Activated CD4-positive, CD25-positive, alpha-beta regulatory T cell (primary cell): Measurements from ENCODE around the gene NFU1.

Experiments
- DNase-seq, 4 experiments: peaks; one replicate each; lab custom pipeline; 2025; lab: John Stamatoyannopoulos, UW

NFU1 gene

GRCh38 chr2:69436938-69437750, at the start of gene NFU1:
Gene NFU1 (minus strand): TSS chr2:69437435. CDS start chr2:69437422, 13 bp downstream.
- peak; percentile 64 to 72 (median 70) for DNase-seq

- no peak for DNase-seq
Measured at GRCh38 chr2:69483696-69484095, 46.5 kb upstream of the NFU1 start.

- DNase-seq = no peak
Measured at GRCh38 chr2:69483024-69483423, 45.8 kb upstream of the NFU1 start.

GRCh38 chr2:69482471-69482870, 45.2 kb upstream of the NFU1 start:
- no peak for DNase-seq

GRCh38 chr2:69481421-69481820, 44.2 kb upstream of the NFU1 start:
- no peak for DNase-seq

GRCh38 chr2:69477627-69478026, 40.4 kb upstream of the NFU1 start:
- DNase-seq = no peak

- no peak for DNase-seq
Measured at GRCh38 chr2:69474688-69475087, 37.5 kb upstream of the NFU1 start.

- no peak for DNase-seq
Measured at GRCh38 chr2:69471793-69472192, 34.6 kb upstream of the NFU1 start.

GRCh38 chr2:69470911-69471310, 33.7 kb upstream of the NFU1 start:
- DNase-seq = no peak

GRCh38 chr2:69469784-69470183, 32.5 kb upstream of the NFU1 start:
- no peak for DNase-seq

- DNase-seq = no peak
Measured at GRCh38 chr2:69469375-69469774, 32.1 kb upstream of the NFU1 start.

- no peak for DNase-seq
Measured at GRCh38 chr2:69466728-69467127, 29.5 kb upstream of the NFU1 start.

- DNase-seq = no peak
Measured at GRCh38 chr2:69465513-69466456, 28.6 kb upstream of the NFU1 start.

GRCh38 chr2:69464575-69464974, 27.3 kb upstream of the NFU1 start:
- no peak for DNase-seq

- DNase-seq = no peak
Measured at GRCh38 chr2:69462780-69463179, 25.5 kb upstream of the NFU1 start.

GRCh38 chr2:69461404-69461803, 24.2 kb upstream of the NFU1 start:
- no peak for DNase-seq

GRCh38 chr2:69459936-69460335, 22.7 kb upstream of the NFU1 start:
- DNase-seq = no peak

GRCh38 chr2:69456950-69457445, 19.8 kb upstream of the NFU1 start:
- no peak for DNase-seq

GRCh38 chr2:69456154-69456553, 18.9 kb upstream of the NFU1 start:
- DNase-seq = no peak

- no peak for DNase-seq
Measured at GRCh38 chr2:69454976-69455375, 17.7 kb upstream of the NFU1 start.

GRCh38 chr2:69453475-69454129, 16.4 kb upstream of the NFU1 start:
- no peak for DNase-seq

- DNase-seq = no peak
Measured at GRCh38 chr2:69452687-69453086, 15.5 kb upstream of the NFU1 start.
